HS-5 (cell line): ENCODE measurements around the gene KDM6A.
"Not testable (repeated sequence)": the region's sequence is repeated elsewhere in the genome, so short reads cannot be mapped to it uniquely, and the experiment has no call there.

ENCODE experiments used
- DNase-seq: peaks from one replicate; pipeline ENCODE4 v3.0.0-alpha.2; 2012; ENCODE audit warnings: low read depth

KDM6A gene

GRCh38 chrX:44872821-44873414 lies at the start of gene KDM6A:
Gene KDM6A (plus strand): TSS chrX:44873188. CDS start chrX:44873552, 364 bp downstream.
- peak; percentile 72 for DNase-seq

- not testable (repeated sequence) for DNase-seq
These were observed 49.8 kb upstream of the KDM6A start for GRCh38 chrX:44823193-44823592.

GRCh38 chrX:44828008-44828605 lies 44.9 kb upstream of the KDM6A start:
- peak; percentile 68 for DNase-seq

- DNase-seq, result no peak
These were observed 43.2 kb upstream of the KDM6A start for GRCh38 chrX:44829832-44830231.

GRCh38 chrX:44842550-44843317 lies 30.3 kb upstream of the KDM6A start:
- no peak for DNase-seq

GRCh38 chrX:44843318-44843702 lies 29.7 kb upstream of the KDM6A start:
- no peak for DNase-seq

- DNase-seq, result no peak
These were observed 29.2 kb upstream of the KDM6A start, which contains the start of gene DUSP21 for GRCh38 chrX:44843753-44844152. Gene DUSP21 (plus strand): TSS chrX:44844021. CDS start chrX:44844133, 112 bp downstream.

- no peak for DNase-seq
These were observed 28.8 kb upstream of the KDM6A start for GRCh38 chrX:44844204-44844603.

- DNase-seq, result not testable (repeated sequence)
These were observed 22.1 kb upstream of the KDM6A start for GRCh38 chrX:44850891-44851290.

- DNase-seq, result no peak
These were observed 1.8 kb upstream of the KDM6A start for GRCh38 chrX:44871114-44871645.

GRCh38 chrX:44871931-44872820 lies 812 bp upstream of the KDM6A start:
- DNase-seq, result no peak

GRCh38 chrX:44873415-44874276 lies 658 bp downstream of the KDM6A start:
- no peak for DNase-seq

GRCh38 chrX:44874420-44875184 lies 1.6 kb downstream of the KDM6A start:
- DNase-seq, result no peak

- DNase-seq, result no peak
These were observed 2.1 kb downstream of the KDM6A start for GRCh38 chrX:44875185-44875489.

GRCh38 chrX:44876086-44876485 lies 3.1 kb downstream of the KDM6A start:
- DNase-seq, result no peak

- no peak for DNase-seq
These were observed 3.8 kb downstream of the KDM6A start for GRCh38 chrX:44876767-44877166.

- DNase-seq, result no peak
These were observed 5.8 kb downstream of the KDM6A start for GRCh38 chrX:44878780-44879179.

GRCh38 chrX:44881549-44881948 lies 8.6 kb downstream of the KDM6A start:
- no peak for DNase-seq

GRCh38 chrX:44882635-44883034 lies 9.6 kb downstream of the KDM6A start:
- no peak for DNase-seq

- DNase-seq, result no peak
These were observed 12.0 kb downstream of the KDM6A start for GRCh38 chrX:44884944-44885343.
